GM21825 (cell line): ENCODE measurements around the gene ATP2C1.
"Not testable (repeated sequence)": the region's sequence is repeated elsewhere in the genome, so short reads cannot be mapped to it uniquely, and the experiment has no call there.

Source experiments
- ATAC-seq: cut with Tn5 transposase; IDR thresholded peaks from one replicate; pipeline ENCODE4 v1.9.1; 2021; ENCODE audit warnings: mild to moderate bottlenecking, moderate library complexity; ENCODE audit not compliant: unreplicated experiment

Gene ATP2C1

GRCh38 chr3:130935761-130936492 lies 42.0 kb downstream of the ATP2C1 start:
- ATAC-seq, result no peak

DNA sequence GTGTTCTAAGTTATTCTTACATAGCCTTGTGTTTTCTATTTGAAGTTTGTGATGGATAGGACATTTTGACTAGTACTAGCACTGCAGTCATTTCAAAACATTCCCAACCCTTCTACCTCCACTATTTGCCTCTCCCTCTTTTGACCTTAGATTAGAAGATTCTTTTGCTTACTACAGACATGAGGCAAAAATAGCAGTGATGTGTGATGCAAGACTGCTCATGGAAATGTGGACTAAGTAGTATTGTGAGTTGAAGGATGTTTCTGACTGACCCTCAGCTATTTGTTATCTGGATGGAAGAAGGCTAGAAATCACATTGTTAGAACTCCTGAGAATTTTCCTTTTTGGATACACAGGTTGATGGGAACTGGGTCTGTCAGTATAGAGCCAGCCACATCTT lies 45.9 kb downstream of the ATP2C1 start:
- no peak for ATAC-seq

DNA sequence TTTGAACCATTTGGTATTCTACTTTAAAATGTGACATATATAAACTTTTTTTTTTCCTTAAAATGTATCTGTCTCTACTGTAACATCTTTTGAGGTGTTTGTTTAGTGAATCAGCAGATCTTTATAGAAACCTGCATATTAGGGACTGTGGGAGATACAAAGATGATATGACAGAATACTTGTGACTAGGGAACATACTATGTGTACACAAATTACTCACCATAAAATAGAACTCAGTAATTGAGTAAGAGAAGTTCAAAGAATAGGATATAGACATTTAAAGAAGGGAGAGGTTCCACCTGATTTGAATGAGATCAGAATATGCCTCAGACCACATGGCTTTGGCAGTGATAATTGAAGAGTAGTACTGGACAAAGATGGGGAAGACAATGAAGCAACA lies 47.9 kb downstream of the ATP2C1 start:
- ATAC-seq, result no peak

GRCh38 chr3:130946882-130947281 lies 53.0 kb downstream of the ATP2C1 start:
- ATAC-seq, result no peak

- no peak for ATAC-seq
Observed at GRCh38 chr3:130948001-130948773, 54.3 kb downstream of the ATP2C1 start.

DNA sequence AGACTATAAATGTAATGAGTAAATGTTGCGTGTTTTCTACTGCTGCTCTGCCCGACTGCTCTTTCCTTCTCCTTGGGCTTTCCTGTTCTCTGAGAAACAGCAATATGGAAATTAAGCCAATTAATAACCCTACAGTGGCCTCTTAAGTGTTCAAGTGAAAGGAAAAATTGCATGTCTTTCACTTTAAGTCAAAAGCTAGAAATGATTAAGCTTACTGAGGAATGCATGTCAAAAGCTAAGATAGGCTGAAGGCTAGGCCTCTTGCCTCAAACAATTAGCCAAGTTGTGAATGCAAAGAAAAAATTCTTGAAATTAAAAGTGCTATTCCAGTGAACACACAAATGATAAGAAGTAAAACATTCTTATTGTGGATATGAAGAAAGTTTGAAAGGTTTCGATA lies 55.0 kb downstream of the ATP2C1 start:
- ATAC-seq, result no peak

GRCh38 chr3:130950124-130950523 lies 56.2 kb downstream of the ATP2C1 start:
- peak; percentile 74 for ATAC-seq

- no peak for ATAC-seq
Observed at GRCh38 chr3:130950641-130951040, 56.8 kb downstream of the ATP2C1 start.

DNA sequence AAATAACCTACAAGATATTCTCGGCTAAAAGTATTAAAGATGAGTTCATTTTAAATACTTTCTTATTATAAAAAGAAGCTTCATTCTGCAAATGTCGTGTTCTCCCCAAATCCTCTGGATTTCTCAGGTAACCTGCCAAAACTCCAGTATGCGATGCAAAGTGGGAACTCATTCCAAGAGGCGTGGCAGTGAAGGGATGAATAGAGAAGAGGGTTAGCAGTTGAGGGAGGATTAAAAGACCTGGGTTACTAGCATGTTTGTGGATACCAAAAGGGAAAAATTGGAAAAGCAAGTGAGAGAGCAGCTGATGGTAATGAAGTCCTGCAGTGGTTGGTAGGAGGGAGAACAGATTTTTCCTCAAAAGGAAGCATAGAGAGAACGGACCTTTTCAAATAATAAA lies 61.6 kb downstream of the ATP2C1 start:
- no peak for ATAC-seq

DNA sequence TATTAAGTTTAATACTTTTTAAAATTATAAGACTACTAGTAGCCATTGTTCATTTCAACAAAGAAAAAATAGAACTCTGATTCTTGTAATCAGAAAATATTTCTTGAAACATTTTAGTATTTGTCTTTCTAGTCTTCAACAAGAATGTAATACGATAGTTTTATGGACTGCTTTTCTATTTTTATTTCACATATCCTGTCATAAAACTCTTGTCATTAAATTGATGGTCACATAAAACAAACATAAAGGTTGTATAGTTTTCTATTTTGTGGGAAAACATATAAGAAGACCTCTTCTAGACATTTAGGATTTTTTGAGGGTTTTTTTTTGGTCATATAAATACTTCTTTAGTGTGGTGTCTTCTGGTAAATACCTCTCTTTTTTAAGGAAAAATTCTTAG lies 62.4 kb downstream of the ATP2C1 start:
- ATAC-seq, result no peak

- no peak for ATAC-seq
Observed at GRCh38 chr3:130956721-130957120, 62.8 kb downstream of the ATP2C1 start.

DNA sequence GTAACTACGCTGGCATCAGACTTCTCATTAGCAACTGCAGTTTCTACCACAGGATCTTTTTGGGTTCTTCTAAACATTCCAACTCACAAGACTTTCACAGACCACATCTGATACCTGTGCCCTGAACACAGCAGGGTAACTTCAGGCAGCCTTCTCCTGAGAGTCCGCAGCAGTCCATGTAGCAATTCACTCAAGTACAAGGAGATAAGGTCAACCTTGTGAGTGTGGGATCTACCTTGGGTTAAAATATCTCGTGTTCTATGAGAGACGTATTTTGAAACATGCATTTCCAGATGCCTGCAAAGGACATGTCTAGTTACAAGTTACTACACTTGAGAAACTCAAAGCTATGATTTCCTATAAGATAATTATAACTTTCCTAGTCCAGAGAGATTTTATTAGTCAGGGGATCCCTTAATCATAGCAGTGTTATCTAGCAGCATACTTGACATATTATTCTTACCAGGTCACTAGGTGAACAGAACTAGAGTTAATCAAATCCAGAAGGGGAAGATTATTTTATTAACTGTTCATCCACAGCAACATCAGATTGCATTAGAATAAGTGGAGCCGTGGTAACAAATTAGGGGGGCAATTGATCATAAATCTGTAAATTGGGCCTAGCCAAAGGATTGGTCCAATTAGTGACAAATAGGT lies 66.4 kb downstream of the ATP2C1 start:
- ATAC-seq, result no peak

DNA sequence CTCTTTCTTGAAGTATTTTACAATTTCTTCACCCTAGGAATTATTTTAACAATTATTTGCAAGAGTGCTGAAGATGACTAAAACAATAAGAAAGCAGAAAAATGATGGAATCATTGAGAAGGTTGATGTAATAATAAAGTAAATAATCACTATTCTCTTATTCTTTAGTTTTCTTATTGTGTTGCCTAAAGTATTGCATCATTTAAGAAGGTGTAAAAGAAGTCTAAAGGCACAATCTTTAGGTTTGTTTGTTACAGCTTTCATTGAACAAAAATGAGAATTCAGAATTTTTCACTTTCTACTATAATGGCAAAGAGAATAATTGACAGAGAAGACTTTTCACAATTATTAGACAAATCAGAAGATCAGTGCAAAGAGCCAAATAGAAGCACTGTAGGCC lies 67.6 kb downstream of the ATP2C1 start:
- no peak for ATAC-seq

GRCh38 chr3:130963444-130963843 lies 69.6 kb downstream of the ATP2C1 start:
- ATAC-seq, result no peak

GRCh38 chr3:130963878-130964277 lies 70.0 kb downstream of the ATP2C1 start:
- no peak for ATAC-seq

GRCh38 chr3:130967281-130967680 lies 73.4 kb downstream of the ATP2C1 start:
- no peak for ATAC-seq

- ATAC-seq, result no peak
Observed at GRCh38 chr3:130968221-130968620, 74.3 kb downstream of the ATP2C1 start.

GRCh38 chr3:130969621-130970020 lies 75.7 kb downstream of the ATP2C1 start:
- no peak for ATAC-seq

- ATAC-seq, result no peak
Observed at GRCh38 chr3:130971208-130971607, 77.3 kb downstream of the ATP2C1 start.

- not testable (repeated sequence) for ATAC-seq
Observed at GRCh38 chr3:130972592-130972991, 78.7 kb downstream of the ATP2C1 start.

DNA sequence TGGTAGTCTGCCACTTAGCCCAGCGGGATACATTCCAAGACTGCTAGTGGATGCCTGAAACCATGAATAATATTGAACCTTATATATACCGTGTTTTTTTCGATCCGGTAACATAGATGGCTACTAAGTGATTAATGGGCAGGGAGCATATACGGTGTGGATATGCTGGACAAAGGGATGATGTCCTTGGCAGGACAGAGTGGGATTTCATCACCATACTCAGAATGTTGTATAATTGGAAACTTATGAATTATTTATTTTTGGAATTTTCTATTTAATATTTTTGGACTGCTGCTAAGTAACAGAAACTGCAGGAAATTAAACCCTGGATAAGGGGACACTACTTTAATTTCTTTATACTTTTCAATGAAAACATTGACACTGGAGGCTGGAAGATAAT lies 79.5 kb downstream of the ATP2C1 start:
- no peak for ATAC-seq

GRCh38 chr3:130974201-130974600 lies 80.3 kb downstream of the ATP2C1 start:
- no peak for ATAC-seq
